ENCODE results near the gene SPATS2.

The SPATS2 gene

GRCh38 chr12:49538510-49539403 is 171.5 kb downstream of the SPATS2 start, which contains the start of gene KCNH3:
TSS of gene KCNH3 (plus strand) at chr12:49539030. CDS start at chr12:49539417, 387 bp downstream.
- no peak for TF ChIP-seq ZFX (IDR thresholded peaks at IDR 0.05)
- no peak for TF ChIP-seq CTCF (conservative IDR thresholded peaks at IDR 0.05)
- no peak within 1 kb of the TSS for H3K27ac ChIP-seq

GRCh38 chr12:49539406-49540228 is 172.4 kb downstream of the SPATS2 start:
- TF ChIP-seq ZFX (IDR thresholded peaks at IDR 0.05) (no peak), CTCF (conservative IDR thresholded peaks at IDR 0.05) (no peak)
- H3K27ac ChIP-seq, result no peak overlapping the region

GRCh38 chr12:49540229-49541139 is 173.2 kb downstream of the SPATS2 start:
- TF ChIP-seq ZFX (IDR thresholded peaks at IDR 0.05) (no peak), CTCF (conservative IDR thresholded peaks at IDR 0.05) (no peak)
- H3K27ac ChIP-seq, result no peak overlapping the region

- H3K27ac ChIP-seq, result no peak overlapping the region
- TF ChIP-seq CTCF (conservative IDR thresholded peaks at IDR 0.05), result no peak
- no peak for TF ChIP-seq ZFX (IDR thresholded peaks at IDR 0.05)
These were observed 174.0 kb downstream of the SPATS2 start for GRCh38 chr12:49541140-49541861.

- TF ChIP-seq ZFX (IDR thresholded peaks at IDR 0.05) (no peak), CTCF (conservative IDR thresholded peaks at IDR 0.05) (no peak)
- no peak overlapping the region for H3K27ac ChIP-seq
These were observed 174.7 kb downstream of the SPATS2 start for GRCh38 chr12:49541911-49542505.

GRCh38 chr12:49542592-49543160 is 175.4 kb downstream of the SPATS2 start:
- no peak overlapping the region for H3K27ac ChIP-seq
- no peak for TF ChIP-seq ZFX (IDR thresholded peaks at IDR 0.05)
- no peak for TF ChIP-seq CTCF (conservative IDR thresholded peaks at IDR 0.05)

Data from C4-2B (cell line).